Glutamatergic neuron (in vitro differentiated cells): ENCODE measurements around the gene ALDH1L2. TPM values are rescaled to one million over a fixed set of nuclear protein-coding genes. Genes with fewer than 3 reads are reported as not detected.

Experiments
- DNase-seq: peaks from one replicate; pipeline ENCODE4 v3.0.0; 2022
- H3K27ac Mint-ChIP-seq: one replicate; pipeline ENCODE4 v1.8.0; 2020; ENCODE audit warnings: mild to moderate bottlenecking, mixed read lengths, inconsistent platforms; ENCODE audit not compliant: unreplicated experiment
- H3K27me3 Mint-ChIP-seq: one replicate; pipeline ENCODE4 v1.8.0; 2020; ENCODE audit warnings: mild to moderate bottlenecking, moderate library complexity, mixed read lengths, inconsistent platforms; ENCODE audit not compliant: unreplicated experiment
- H3K36me3 Mint-ChIP-seq: one replicate; pipeline ENCODE4 v1.8.0; 2020; ENCODE audit warnings: mild to moderate bottlenecking, mixed read lengths, inconsistent platforms; ENCODE audit not compliant: unreplicated experiment
- H3K4me1 Mint-ChIP-seq: one replicate; pipeline ENCODE4 v1.8.0; 2020; ENCODE audit warnings: mild to moderate bottlenecking, low read depth, mixed read lengths, inconsistent platforms; ENCODE audit not compliant: unreplicated experiment
- H3K4me3 Mint-ChIP-seq: one replicate; pipeline ENCODE4 v1.8.0; 2020; ENCODE audit warnings: mild to moderate bottlenecking, mixed read lengths, inconsistent platforms; ENCODE audit not compliant: unreplicated experiment
- H3K9me3 Mint-ChIP-seq: one replicate; pipeline ENCODE4 v1.8.0; 2020; ENCODE audit warnings: mild to moderate bottlenecking, moderate library complexity, mixed read lengths, inconsistent platforms; ENCODE audit not compliant: unreplicated experiment
- total RNA-seq: library from RNA; stranded (reverse); fragmentation: NEBNext Ultra II Directional; extraction: Animal tissue kit (Norgen Biotek cat#: 25700); gene quantifications from one replicate; pipeline ENCODE4 v1.2.1, GENCODE V29; 2021; ENCODE audit not compliant: unreplicated experiment
- TF ChIP-seq, protein P1 (sequence below): fragments of 200-600 bp; sonication (generic); IDR thresholded peaks from one replicate; pipeline ENCODE4 v1.5.0; 2021; ENCODE audit not compliant: partially characterized antibody, unreplicated experiment

ALDH1L2 gene
- total RNA-seq, 1 donor from 2014 or later: 47.4 TPM

GRCh38 chr12:105092336-105092735, 8.1 kb upstream of the ALDH1L2 start:
- peaks cover 2% of the 10 kb centered on the region for H3K9me3 Mint-ChIP-seq
- no peak overlapping the region for H3K27ac Mint-ChIP-seq
- H3K4me3 Mint-ChIP-seq: peak overlapping the region; percentile 2
- no peaks in the 10 kb centered on the region for H3K27me3 Mint-ChIP-seq
- no peak for DNase-seq
- H3K4me1 Mint-ChIP-seq: peaks cover 7% of the 10 kb centered on the region
- H3K36me3 Mint-ChIP-seq: peaks cover under 1% of the 10 kb centered on the region
- TF ChIP-seq, protein P1, sequence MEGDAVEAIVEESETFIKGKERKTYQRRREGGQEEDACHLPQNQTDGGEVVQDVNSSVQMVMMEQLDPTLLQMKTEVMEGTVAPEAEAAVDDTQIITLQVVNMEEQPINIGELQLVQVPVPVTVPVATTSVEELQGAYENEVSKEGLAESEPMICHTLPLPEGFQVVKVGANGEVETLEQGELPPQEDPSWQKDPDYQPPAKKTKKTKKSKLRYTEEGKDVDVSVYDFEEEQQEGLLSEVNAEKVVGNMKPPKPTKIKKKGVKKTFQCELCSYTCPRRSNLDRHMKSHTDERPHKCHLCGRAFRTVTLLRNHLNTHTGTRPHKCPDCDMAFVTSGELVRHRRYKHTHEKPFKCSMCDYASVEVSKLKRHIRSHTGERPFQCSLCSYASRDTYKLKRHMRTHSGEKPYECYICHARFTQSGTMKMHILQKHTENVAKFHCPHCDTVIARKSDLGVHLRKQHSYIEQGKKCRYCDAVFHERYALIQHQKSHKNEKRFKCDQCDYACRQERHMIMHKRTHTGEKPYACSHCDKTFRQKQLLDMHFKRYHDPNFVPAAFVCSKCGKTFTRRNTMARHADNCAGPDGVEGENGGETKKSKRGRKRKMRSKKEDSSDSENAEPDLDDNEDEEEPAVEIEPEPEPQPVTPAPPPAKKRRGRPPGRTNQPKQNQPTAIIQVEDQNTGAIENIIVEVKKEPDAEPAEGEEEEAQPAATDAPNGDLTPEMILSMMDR: no peak

DNA sequence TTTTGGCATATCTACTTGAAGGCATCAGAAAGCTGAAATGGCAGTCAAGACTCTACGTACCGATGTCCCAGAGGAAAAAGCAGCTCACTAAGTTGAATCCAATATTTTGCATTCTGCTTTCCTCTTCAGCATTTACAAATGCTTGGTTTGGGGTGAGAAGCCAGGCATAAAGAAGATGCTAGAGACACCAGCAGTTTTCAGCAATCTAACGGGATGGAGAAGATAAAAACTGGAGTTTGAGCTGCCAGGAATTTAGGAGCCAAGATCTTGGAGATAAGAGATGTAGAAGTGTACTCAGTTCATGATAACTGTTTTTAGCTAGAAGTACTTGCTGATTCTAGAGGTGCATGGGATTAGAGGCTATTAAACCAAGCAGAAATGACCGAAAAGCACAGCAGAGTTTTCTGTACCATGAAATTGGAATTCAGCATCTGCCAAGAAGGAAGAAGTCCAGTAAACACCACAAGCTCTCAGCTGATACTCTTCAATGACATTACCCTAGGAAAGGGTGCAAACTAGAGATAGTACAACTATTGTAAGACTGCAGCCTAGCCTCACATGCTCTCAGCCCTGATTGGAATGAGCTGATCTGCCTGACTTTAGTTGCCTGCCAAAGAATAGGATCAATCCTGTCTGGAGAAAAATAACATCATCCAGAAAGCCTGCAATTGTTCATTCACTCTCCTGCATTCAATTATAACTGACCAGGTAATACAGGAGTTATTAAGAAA, 7.4 kb upstream of the ALDH1L2 start:
- H3K36me3 Mint-ChIP-seq: no peaks in the 10 kb centered on the region
- H3K4me1 Mint-ChIP-seq: peaks cover 7% of the 10 kb centered on the region
- TF ChIP-seq, protein P1: no peak
- DNase-seq: no peak
- no peak overlapping the region for H3K4me3 Mint-ChIP-seq
- H3K27me3 Mint-ChIP-seq: no peaks in the 10 kb centered on the region
- H3K27ac Mint-ChIP-seq: no peak overlapping the region
- H3K9me3 Mint-ChIP-seq: peaks cover 3% of the 10 kb centered on the region

DNA sequence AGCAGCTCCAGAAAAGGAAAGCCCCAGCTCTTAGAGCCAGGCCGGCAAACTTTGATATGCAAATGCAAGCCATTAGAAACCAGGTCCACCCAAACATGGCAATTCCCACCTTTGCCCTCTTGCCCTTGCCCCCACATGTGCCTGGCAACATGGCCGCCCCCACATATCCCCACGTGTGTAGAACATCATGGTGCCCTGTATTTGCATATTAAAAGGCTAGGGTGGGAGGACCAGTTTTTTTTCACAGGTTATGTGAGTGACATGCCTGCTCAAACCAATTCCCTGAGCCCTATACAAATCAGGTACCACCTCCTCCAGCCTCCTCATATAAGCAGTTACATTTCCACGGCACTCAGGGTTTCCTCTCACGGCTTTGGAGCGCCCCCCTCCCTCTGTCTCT, 6.1 kb upstream of the ALDH1L2 start:
- no peaks in the 10 kb centered on the region for H3K27me3 Mint-ChIP-seq
- H3K27ac Mint-ChIP-seq: no peak overlapping the region
- DNase-seq: no peak
- H3K4me3 Mint-ChIP-seq: no peak overlapping the region
- peaks cover 6% of the 10 kb centered on the region for H3K36me3 Mint-ChIP-seq
- peaks cover 7% of the 10 kb centered on the region for H3K4me1 Mint-ChIP-seq
- TF ChIP-seq, protein P1: no peak
- H3K9me3 Mint-ChIP-seq: peaks cover 10% of the 10 kb centered on the region

- H3K36me3 Mint-ChIP-seq: peaks cover 6% of the 10 kb centered on the region
- H3K4me3 Mint-ChIP-seq: no peak overlapping the region
- TF ChIP-seq, protein P1: no peak
- peaks cover 11% of the 10 kb centered on the region for H3K9me3 Mint-ChIP-seq
- H3K27me3 Mint-ChIP-seq: no peaks in the 10 kb centered on the region
- DNase-seq: no peak
- peaks cover 7% of the 10 kb centered on the region for H3K4me1 Mint-ChIP-seq
- H3K27ac Mint-ChIP-seq: no peak overlapping the region
These were observed 5.6 kb upstream of the ALDH1L2 start for GRCh38 chr12:105089817-105090216.

- Mint-ChIP-seq H3K36me3 (peaks cover 6% of the 10 kb centered on the region), H3K4me1 (peaks cover 12% of the 10 kb centered on the region), H3K9me3 (peaks cover 13% of the 10 kb centered on the region), H3K27me3 (peaks cover 5% of the 10 kb centered on the region), H3K27ac (peak overlapping the region; percentile 10), H3K4me3 (peak overlapping the region; percentile 46)
- DNase-seq: no peak
- TF ChIP-seq, protein P1: no peak
These were observed 1.2 kb upstream of the ALDH1L2 start for GRCh38 chr12:105085501-105085900.
